Testis (tissue), 3 donors: ENCODE data around the gene SPINK4. TPM values are rescaled to one million over a fixed set of nuclear protein-coding genes. Genes with fewer than 3 reads are reported as not detected.
A peak's percentile ranks its signal among the peaks of the same experiment; 100 is the strongest.

Experiments used
- DNase-seq: peaks from one replicate; pipeline ENCODE4 v3.0.0-alpha.2; 2019
- H3K27ac ChIP-seq, 2 donors: fragments of 200-600 bp; sonication (generic); one replicate each; pipeline ENCODE4 v1.5.1; 2019
- H3K27me3 ChIP-seq: fragments of 200-600 bp; sonication (generic); one replicate; pipeline ENCODE4 v1.5.1; 2019
- H3K36me3 ChIP-seq: fragments of 200-600 bp; sonication (generic); one replicate; pipeline ENCODE4 v1.5.1; 2017; ENCODE audit warnings: low read depth; ENCODE audit errors: missing control alignments
- H3K4me1 ChIP-seq: fragments of 200-600 bp; sonication (generic); one replicate; pipeline ENCODE4 v1.5.1; 2019
- H3K4me3 ChIP-seq, 2 donors: fragments of 200-600 bp; sonication (generic); one replicate each; pipeline ENCODE4 v1.5.1; 2017 to 2019
- H3K9me3 ChIP-seq: fragments of 200-600 bp; sonication (generic); one replicate; pipeline ENCODE4 v1.5.1; 2017
- POLR2A ChIP-seq: fragments of 450-650 bp; IDR thresholded peaks from one replicate; pipeline ENCODE4 v1.6.1; 2017; ENCODE audit warnings: antibody characterized with exemption, mild to moderate bottlenecking, moderate library complexity
- WGBS, 2 donors: methylation state at CpG; one replicate each; pipeline ENCODE4 v1.1.5; 2018; 5-methylcytosine and 5-hydroxymethylcytosine counted together
- intact Hi-C: fragments of 100-400 bp; cut with DNase I; formaldehyde crosslinking; loops from one replicate; pipeline ENCODE4 v1.15.1; 2023; ENCODE audit warnings: low total_unique reads
- polyA plus RNA-seq: library from polyadenylated mRNA; stranded (reverse); fragments of 350-450 nt; fragmentation: Illumina TruSeq; extraction: RNeasy Lipid Tissue Mini Kit (QIAGEN cat#74804); gene quantifications from one replicate; pipeline ENCODE4 v1.2.3, GENCODE V29; 2014; ENCODE audit warnings: low read depth, low replicate concordance; ENCODE audit not compliant: insufficient read depth
- total RNA-seq, 2 donors: library from RNA; depleted of rRNA; stranded (reverse); fragments of >200 nt; gene quantifications; one replicate each; pipeline ENCODE4 v1.2.3, GENCODE V29; 2016
- TF ChIP-seq, protein P1 (sequence below), 3 experiments: fragments of 450-650 bp in 2 of 3; fragments of 200-600 bp in 1 of 3; sonication (generic) in 1 of 3; IDR thresholded peaks; one replicate each; pipeline ENCODE4 v1.5.1; 2016 to 2019; ENCODE audit warnings: antibody characterized with exemption in 3 of 3, mild to moderate bottlenecking in 2 of 3, moderate library complexity in 1 of 3

The SPINK4 gene
- total and polyA plus RNA-seq, 3 donors from 2014 or later = not detected

DNA sequence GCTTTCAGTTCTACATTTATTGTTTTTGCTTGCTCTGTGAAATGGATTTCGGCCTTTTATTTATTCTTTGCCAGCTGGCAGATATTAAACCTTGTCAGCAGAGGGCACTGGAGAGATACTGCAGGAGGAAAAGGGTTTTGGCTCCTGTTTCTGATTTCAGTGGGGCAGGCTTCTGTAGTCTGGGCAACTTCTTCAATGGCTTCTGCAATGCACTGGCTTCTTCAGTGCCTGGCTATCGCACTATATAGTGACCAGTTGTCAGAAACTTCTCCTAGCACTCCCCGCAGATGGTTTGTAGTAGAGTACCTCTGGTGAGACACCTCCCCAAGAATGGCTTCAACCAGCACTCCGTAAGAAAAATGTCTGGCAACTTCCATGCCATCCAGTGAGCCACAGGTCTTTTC is 47.1 kb downstream of the SPINK4 start:
- WGBS, 2 donors = 60 to 69% methylated on average over 4 of the region's 4 CpGs

DNA sequence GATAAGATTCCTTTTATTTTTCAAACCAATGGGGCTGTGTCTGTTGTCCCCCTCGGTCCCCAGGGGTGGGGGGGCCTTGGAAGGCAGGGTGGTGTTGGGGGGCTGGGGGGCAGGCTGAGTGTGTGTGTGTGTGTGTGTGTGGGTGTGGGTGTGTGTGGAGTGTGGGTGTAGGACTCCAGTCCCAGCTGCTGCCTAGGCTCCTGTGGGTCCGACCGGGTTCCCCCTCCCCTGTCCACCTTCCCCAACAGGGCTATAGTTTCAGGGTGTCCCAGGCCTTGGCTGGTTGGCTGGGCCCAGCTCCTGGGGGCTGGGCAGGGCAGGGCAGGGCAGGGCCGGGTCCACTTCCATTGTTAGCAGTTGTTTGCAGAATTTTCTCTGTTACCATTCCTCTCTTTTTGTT is 48.3 kb downstream of the SPINK4 start:
- Histone ChIP-seq H3K4me1 (peaks cover 20% of the 10 kb centered on the region), H3K27me3 (no peaks in the 10 kb centered on the region), H3K27ac (peak overlapping the region in 1 of 2 donors; percentile 95), H3K36me3 (no peaks in the 10 kb centered on the region), H3K9me3 (no peaks in the 10 kb centered on the region), H3K4me3 (no peak overlapping the region)
- no peak for DNase-seq
- TF ChIP-seq, protein P1, sequence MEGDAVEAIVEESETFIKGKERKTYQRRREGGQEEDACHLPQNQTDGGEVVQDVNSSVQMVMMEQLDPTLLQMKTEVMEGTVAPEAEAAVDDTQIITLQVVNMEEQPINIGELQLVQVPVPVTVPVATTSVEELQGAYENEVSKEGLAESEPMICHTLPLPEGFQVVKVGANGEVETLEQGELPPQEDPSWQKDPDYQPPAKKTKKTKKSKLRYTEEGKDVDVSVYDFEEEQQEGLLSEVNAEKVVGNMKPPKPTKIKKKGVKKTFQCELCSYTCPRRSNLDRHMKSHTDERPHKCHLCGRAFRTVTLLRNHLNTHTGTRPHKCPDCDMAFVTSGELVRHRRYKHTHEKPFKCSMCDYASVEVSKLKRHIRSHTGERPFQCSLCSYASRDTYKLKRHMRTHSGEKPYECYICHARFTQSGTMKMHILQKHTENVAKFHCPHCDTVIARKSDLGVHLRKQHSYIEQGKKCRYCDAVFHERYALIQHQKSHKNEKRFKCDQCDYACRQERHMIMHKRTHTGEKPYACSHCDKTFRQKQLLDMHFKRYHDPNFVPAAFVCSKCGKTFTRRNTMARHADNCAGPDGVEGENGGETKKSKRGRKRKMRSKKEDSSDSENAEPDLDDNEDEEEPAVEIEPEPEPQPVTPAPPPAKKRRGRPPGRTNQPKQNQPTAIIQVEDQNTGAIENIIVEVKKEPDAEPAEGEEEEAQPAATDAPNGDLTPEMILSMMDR (IDR thresholded peaks at IDR 0.05) = no peak
- no peak for TF ChIP-seq POLR2A
- intact Hi-C loops = no loop called here
- WGBS, 2 donors = 45 to 59% methylated on average over 1 to 4 of the region's 4 CpGs

More for the DNA sequence above, 47.1 kb downstream of the SPINK4 start:
- intact Hi-C loops = no loop called here
- TF ChIP-seq, protein P1 (IDR thresholded peaks at IDR 0.05) = peak; percentile 62 to 83 (median 74)
- TF ChIP-seq POLR2A = no peak
- H3K4me3 ChIP-seq = no peak overlapping the region
- H3K36me3 ChIP-seq = no peaks in the 10 kb centered on the region
- H3K27ac ChIP-seq = peak overlapping the region in 1 of 2 donors; percentile 36
- no peaks in the 10 kb centered on the region for H3K27me3 ChIP-seq
- DNase-seq = peak; percentile 64
- no peaks in the 10 kb centered on the region for H3K9me3 ChIP-seq
- peaks cover 14% of the 10 kb centered on the region for H3K4me1 ChIP-seq

DNA sequence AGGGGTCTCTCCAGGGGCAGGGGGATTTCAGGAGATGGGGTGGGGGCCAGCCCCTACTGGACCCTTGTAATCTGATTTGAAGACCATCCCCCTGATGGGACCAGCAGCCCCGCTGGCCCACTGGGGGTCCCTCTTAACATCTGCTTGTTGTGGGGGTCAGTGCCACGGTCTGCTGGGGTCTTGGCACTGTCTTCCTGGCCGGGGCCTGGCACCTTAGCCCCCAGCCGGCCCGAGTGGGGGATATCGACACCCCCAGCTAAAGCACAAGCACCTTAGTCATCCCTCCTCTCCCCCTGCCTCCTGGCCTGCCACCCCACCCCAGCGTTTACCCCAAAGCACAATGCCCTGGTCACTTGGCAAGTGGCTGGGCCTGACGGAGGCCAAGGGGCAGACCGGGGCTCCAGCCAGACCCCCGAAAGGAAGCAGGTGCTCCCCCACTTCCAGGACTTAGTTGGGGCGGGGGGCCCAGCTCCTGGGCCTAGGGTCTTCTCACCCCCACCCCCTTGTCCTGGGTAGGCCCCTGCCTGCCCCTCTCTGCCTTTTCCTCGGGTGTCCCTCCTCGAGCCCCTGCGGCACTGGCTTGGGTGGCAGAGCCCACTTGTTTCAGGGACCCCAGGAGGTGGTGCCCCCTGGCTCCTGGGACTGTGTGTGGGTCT is 49.0 kb downstream of the SPINK4 start:
- TF ChIP-seq, protein P1 (IDR thresholded peaks at IDR 0.05) = no peak
- TF ChIP-seq POLR2A = no peak
- H3K36me3 ChIP-seq = no peaks in the 10 kb centered on the region
- 48 to 63% methylated on average over 4 to 14 of the region's 14 CpGs for WGBS, 2 donors
- H3K27ac ChIP-seq = peak overlapping the region; percentile 89 to 95
- no peaks in the 10 kb centered on the region for H3K9me3 ChIP-seq
- DNase-seq = no peak
- H3K4me1 ChIP-seq = peaks cover 23% of the 10 kb centered on the region
- H3K27me3 ChIP-seq = no peaks in the 10 kb centered on the region
- intact Hi-C loops = no loop called here
- peak overlapping the region; percentile 73 to 86 for H3K4me3 ChIP-seq

- Histone ChIP-seq H3K4me1 (peaks cover 23% of the 10 kb centered on the region), H3K9me3 (no peaks in the 10 kb centered on the region), H3K36me3 (no peaks in the 10 kb centered on the region), H3K27ac (peak overlapping the region; percentile 89 to 95), H3K27me3 (no peaks in the 10 kb centered on the region), H3K4me3 (peak overlapping the region; percentile 73 to 86)
- WGBS, 2 donors = 5 to 14% methylated on average over 11 to 12 of the region's 12 CpGs
- DNase-seq = no peak
- TF ChIP-seq, protein P1 (IDR thresholded peaks at IDR 0.05) = no peak
- TF ChIP-seq POLR2A = no peak
- intact Hi-C loops = no loop called here
Observed at GRCh38 chr9:33289496-33289895, 49.5 kb downstream of the SPINK4 start.

DNA sequence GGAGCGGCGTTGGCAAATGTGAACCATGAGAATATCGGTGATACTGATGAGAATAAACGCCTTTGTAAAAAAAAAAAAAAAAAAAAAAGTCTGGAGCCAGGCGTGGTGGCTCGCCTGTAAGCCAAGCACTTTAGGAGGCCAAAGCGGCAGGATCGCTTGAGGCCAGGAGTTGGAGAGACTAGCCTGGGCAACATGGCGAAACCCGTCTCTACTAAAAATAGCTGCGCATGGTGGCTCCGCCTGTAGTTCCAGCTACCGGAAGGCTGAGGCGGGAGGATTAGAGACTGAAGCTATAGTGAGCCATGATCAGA is 49.9 kb downstream of the SPINK4 start:
- no peak for TF ChIP-seq POLR2A
- TF ChIP-seq, protein P1 (IDR thresholded peaks at IDR 0.05) = no peak
- peaks cover 23% of the 10 kb centered on the region for H3K4me1 ChIP-seq
- intact Hi-C loops = no loop called here
- peak overlapping the region; percentile 73 to 86 for H3K4me3 ChIP-seq
- H3K27ac ChIP-seq = peak overlapping the region; percentile 89 to 95
- no peaks in the 10 kb centered on the region for H3K36me3 ChIP-seq
- DNase-seq = no peak
- H3K27me3 ChIP-seq = no peaks in the 10 kb centered on the region
- H3K9me3 ChIP-seq = no peaks in the 10 kb centered on the region
- WGBS, 2 donors = 0 to 1% methylated on average over 14 of the region's 14 CpGs
